GM21576 (cell line): ENCODE data around the gene HINT3.
"Not testable (repeated sequence)": the region's sequence is repeated elsewhere in the genome, so short reads cannot be mapped to it uniquely, and the experiment has no call there.

Source experiments
- ATAC-seq: cut with Tn5 transposase; IDR thresholded peaks from one replicate; pipeline ENCODE4 v1.9.1; 2021; ENCODE audit warnings: mild to moderate bottlenecking, moderate library complexity; ENCODE audit not compliant: unreplicated experiment

The HINT3 gene

DNA sequence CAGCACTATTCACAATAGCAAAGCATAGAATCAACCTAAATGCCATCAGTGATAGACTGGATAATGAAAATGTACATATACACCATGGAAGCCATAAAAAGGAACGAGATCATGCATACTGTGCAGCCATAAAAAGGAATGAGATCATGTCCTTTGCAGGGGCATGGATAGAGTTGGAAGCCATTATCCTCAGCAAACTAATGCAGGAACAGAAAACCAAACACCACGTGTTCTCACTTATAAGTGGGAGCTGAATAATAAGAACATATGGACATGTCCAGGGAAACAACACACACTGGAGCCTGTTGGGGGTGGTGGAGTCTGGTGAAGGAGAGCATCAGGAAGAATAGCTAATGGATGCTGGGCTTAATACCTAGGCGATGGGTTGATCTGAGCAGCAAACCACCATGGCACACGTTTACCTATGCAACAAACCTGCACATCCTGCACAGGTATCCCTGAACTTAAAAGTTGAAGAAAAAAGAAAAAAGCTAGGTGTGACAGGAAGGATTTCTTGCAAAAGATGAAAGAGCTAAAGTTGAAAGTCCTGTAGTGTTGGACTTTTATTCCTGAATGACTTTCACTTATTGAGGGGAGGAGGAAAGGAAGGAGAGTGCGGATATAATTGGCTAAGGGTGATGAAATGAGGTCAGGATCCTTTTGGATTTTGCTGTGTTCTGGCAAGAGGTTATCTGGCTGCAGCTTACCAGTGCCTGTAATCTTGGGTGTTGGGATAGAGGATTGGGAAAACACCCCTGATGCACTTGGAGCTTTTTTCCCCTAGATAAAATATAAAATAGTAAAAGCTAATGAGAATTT, 38.3 kb downstream of the HINT3 start:
- no peak for ATAC-seq

DNA sequence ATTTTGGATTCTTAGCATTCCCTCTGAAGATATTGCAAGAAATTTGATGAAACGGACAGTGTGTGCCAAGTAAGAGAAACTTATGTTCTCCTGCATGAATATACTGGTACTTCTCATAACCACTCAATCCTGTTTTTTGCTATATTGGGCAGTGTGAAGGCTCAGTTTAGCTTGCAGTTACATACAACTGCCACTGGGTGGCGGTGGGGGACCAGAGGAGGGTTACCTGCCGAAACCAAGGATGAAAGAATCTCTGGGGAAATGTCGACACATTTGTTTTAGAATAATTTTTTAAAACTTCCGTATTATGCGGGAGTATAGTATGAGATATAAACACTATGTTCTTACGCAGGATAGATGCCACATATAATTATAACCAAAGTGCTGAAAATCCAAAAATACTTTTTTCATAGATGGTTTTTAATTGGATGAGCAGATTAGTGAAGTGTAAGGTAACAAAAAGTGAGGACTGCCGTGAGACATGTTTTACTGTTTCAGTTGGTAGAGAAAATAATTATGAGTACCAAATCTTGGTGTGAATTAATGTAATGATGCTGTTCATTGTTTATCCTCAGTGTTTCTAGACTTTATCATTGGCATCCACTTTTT, 39.5 kb downstream of the HINT3 start:
- peak; percentile 96 for ATAC-seq

DNA sequence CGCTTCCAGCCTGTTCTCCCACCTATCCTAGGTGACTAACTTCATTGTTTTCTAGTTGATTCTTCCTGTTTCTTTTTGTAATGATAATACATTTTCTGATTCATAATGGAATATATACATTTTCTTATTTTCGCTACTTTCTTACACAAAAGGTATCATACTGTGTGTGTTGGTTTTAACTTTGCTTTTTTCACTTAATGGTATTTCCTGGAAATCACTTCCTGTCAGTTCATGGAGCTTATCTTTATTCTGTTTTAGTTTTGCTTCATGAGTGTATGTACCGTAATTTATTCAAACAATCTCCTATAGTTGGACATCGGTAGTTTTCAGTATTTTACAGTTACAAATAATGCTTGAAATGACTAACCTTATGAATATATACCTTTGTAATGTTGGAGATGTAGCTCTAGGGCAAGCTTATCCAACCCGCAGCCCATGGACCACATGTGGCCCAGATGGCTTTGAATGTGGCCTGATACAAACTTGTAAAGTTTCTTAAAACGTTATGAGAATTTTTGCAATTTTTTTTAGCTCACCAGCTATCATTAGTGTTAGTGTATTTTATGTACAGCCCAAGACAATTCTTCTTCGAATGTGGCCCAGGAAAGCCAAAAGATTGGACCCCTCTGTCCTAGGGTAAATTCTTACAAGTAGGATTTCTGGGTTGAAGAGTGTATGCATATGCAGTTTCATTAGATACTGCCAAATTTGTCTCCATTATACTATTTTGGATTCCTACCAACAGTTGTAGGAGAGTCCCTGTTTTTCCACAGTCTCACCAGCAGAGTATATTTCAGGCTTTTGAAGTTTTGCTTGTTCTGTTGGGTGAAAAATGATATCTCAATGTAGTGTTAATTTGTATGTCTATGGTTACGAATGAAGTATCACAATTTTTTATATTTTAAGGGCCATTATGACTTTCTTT, 46.4 kb downstream of the HINT3 start:
- no peak for ATAC-seq

DNA sequence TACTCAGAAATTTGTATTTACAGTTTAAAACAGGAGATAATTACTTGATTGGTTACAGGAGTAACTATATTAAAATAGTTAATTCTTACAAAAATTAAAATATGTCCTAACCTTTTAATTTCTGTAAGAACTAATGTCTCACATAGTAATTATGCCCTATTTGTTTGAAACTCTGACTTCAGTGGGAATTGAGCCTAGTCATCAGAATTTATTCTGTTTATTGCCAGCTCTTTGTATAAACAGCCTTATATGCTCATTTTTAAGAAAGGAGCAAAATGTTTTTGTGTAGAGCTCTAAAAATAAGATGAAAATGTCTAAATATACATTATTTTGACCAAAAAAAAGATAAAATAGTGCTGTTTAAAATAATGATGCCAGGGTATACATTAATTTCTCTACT, 51.2 kb downstream of the HINT3 start:
- no peak for ATAC-seq

DNA sequence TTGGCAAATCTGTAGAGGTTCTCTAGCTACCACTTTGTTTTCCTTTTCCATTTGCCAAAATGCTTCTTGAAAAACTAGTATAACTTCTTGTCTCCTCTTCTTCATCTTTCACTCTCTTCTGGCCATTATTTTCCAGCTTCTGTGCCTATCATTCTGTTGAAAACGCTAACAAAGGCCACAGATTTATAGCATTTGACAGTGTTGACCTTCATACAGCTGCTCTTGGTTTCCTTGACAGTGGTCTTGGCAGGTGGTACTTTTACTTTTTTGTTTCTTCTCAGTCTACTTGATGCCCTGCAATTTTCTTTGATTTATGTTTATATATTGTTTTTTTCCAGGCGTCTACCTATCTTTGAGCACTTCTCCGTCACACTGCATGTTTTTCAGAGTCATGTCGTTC, 53.5 kb downstream of the HINT3 start:
- ATAC-seq, result no peak

DNA sequence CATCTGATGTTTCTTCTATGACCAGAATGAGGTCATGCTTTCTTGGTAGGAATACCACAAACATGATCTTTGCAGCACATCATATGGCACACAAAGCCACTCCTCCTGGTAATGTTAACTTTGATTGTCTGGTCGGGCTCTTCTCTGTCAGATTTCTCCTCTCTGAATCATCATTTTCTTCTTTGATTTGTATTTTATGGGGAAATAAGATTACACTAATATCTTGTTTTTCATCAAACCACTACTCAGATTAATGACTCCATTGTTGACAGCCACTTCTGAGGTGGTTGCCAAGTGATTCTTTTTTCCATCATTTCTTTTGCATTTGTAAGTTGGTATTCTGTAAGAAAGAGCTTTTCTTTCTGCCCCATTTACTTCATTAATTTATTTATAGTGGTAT, 59.3 kb downstream of the HINT3 start:
- no peak for ATAC-seq

DNA sequence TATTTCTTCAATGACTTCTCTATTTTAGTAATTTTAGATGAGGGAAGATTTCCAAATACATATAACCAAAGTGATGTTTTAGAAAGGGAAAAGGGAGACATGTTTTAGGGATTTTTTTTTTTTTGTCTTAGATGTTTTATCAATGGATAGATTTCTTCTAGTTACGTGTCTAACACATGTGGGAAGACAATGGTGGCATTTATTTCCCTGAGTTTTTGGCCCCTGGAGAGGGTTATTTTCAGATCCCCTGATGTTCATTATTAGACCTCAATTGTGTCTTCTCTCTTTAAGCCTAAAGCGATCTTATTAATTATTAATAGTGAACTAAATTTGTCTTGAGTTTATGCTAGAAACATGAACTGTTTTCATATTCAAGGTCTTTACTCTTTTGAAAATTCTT, 60.0 kb downstream of the HINT3 start:
- no peak for ATAC-seq

DNA sequence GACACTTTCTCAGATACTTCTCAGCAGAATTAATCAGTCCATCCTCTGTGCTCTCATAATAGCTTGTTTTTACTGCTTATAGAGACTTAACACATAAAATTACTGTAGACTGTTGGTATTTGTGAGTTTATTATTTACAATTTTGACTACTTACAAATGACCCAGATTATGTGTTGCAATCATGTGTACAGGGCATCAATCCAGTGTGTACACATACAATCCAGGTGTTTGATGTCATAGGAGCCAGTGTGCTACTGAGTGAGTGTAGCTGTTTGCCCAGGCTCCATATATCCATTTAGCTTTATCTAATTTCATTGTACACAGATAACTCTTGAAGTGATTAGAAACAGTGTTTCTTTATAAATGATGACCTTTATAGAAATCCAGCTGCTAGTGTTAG, 61.1 kb downstream of the HINT3 start:
- ATAC-seq, result no peak

DNA sequence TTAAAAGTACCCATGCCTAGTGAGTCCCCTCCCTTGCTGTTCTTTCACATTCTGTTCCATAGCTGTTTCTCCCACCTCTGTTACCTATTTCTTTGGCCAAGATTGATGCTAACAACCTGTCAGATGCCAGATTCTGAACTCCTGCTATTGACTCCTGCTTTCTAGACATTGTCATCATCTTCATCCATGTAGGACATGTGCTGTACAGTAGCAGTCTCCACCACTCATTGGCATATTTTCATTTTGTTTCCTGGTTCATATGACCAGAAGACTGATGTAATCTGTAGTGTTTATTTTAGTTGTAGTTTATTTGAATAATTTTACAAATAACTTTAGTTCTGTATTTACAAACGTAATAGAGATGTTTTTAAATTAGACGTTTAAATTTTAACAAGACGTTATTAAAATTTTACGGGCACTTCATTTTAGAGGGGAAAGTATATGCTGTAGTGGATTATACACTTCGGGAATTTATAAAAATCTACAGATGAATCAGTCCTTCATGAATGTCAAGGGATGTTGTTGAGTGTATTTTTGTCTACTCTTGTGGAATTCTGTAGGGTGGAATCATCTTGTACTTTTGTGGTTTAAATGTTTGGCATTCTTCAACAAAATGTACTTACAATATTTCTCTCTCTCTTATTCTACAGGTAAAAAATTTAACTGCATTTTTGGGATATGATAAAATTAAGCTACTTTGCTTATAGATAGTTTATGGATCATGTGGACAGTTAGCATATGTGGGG, 63.9 kb downstream of the HINT3 start:
- ATAC-seq, result no peak

DNA sequence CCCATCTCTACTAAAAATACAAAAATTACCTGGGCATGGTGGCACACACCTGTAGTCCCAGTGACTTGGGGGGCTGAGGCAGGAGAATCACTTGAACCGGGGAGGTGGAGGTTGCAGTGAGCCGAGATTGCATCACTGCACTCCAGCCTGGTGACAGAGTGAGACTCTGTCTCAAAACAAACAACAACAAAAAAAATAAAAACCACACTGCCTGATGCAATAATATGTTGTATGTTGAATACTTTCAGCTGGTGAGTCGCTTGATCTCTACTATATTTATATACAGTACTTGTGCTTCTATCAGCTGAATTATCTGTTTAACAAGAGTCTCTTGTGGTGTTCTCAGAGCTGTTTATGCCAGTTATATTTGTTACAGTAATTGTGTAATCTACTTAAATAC, 66.9 kb downstream of the HINT3 start:
- not testable (repeated sequence) for ATAC-seq

DNA sequence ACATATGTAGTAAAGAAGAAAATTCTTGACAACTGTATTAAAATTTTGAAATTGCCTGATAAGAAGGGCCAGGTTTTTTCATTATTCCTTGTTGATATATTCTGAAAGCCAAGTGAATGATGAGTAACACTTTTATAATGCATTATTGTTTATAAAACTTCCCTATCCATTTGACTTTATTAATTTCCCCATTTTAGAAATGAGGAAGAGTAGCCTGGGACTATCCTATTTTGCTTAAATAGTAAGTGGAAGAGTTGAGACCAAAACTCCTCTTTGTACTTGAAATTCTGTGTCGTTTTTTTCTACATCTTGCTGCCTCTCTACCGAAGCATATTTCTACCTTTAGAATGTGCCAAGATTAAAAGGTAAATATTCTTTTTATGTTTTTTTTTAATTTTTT, 69.4 kb downstream of the HINT3 start:
- no peak for ATAC-seq

DNA sequence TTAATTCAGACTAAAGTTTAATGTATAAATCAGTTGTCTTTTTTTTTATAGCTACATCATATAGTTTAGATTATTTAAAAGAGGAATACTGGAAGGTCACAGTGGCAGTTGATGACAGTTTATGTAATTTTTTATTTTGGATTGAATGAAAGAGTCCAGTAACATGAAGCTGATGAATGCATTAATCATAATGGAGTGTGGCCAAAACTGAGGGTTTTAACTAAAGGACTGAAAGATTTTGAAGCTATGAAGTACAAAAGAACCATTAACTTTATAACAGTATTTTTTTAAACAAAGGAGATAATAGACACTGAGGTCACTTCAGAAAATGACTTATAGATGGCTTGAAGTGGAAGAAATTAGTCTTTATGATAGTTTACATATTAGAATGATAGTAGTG, 71.0 kb downstream of the HINT3 start:
- ATAC-seq, result no peak
